C4-2B (cell line): Measurements from ENCODE around the gene METTL23.

ENCODE experiments used
- H3K27ac ChIP-seq: fragments of 450-650 bp; 2 replicates; pipeline ENCODE4 v1.5.1; 2017
- CTCF ChIP-seq: fragments of 450-650 bp; conservative IDR thresholded peaks from 2 replicates; pipeline ENCODE4 v1.5.1; 2017; ENCODE audit warnings: mild to moderate bottlenecking
- ZFX ChIP-seq: fragments of 450-650 bp; IDR thresholded peaks from 2 replicates; pipeline ENCODE4 v1.6.1; 2017

Gene METTL23

DNA sequence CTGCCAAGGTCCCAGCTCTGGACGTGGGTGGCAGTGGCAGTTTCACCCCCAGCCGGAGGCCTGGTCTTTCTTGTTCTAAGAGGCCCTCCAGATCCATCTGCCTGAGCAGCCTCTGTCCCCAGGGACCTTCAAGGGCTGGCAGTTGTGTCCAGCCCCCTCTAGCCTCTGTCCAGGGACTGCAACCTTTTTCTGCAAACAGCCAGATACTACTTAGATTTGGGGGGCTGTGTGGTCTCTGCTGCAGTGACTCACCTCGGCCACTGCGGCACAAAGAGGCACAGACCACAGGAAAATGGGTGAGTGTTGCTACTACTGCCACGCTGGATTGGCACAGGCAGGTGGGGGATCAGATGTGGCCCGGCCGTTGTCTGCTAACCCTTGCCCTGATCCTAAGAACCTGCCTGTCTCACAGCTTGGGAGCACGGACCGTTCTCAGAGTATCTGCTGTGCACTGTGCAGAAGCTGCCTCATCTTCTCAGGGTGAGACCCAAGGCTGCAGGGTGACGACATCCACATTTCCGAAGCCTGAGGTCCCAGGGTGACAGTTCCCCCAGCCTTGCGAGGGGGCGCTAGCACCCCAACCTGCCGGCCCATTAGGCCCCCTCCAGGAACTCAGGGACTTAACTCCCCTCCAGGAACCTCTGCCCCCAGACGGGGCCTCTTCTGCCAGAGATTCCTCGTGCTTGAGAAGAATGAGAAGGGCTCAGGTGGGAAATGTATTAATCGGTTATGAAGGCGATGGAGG, 43.5 kb upstream of the METTL23 start:
- no peak overlapping the region for H3K27ac ChIP-seq
- TF ChIP-seq ZFX (no peak), CTCF (no peak)

- no peak overlapping the region for H3K27ac ChIP-seq
- TF ChIP-seq CTCF = no peak
- TF ChIP-seq ZFX = no peak
Measured at GRCh38 chr17:76683921-76684745, 42.5 kb upstream of the METTL23 start.

GRCh38 chr17:76684756-76685155, 41.9 kb upstream of the METTL23 start:
- no peak overlapping the region for H3K27ac ChIP-seq
- TF ChIP-seq CTCF = no peak
- TF ChIP-seq ZFX = no peak

GRCh38 chr17:76685366-76685765, 41.3 kb upstream of the METTL23 start:
- TF ChIP-seq ZFX (no peak), CTCF (no peak)
- H3K27ac ChIP-seq = no peak overlapping the region

GRCh38 chr17:76685846-76686245, 40.8 kb upstream of the METTL23 start:
- H3K27ac ChIP-seq = no peak overlapping the region
- no peak for TF ChIP-seq ZFX
- TF ChIP-seq CTCF = no peak

- no peak overlapping the region for H3K27ac ChIP-seq
- no peak for TF ChIP-seq ZFX
- TF ChIP-seq CTCF = no peak
Measured at GRCh38 chr17:76686538-76687297, 39.9 kb upstream of the METTL23 start.
